ENCODE results near the gene MUC21.

DNA sequence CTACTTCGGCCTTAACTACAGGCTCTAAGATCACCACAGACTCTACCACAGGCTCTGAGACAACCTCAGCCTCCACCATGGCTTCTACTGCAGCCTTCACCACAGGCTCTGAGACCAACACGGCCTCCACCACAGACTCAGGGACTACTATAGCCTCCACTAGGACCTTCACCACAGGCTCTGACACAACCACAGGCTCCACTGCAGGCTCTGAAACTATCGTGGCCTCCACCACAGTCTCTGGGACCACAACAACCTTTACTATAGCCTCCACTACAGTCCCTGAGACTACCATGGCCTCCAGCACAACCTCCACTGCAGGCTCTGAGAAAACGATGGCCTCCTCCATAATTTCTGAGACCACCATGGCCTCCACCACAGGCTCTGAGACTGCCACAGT, 42.1 kb downstream of the MUC21 start:
- TF ChIP-seq, protein P1, sequence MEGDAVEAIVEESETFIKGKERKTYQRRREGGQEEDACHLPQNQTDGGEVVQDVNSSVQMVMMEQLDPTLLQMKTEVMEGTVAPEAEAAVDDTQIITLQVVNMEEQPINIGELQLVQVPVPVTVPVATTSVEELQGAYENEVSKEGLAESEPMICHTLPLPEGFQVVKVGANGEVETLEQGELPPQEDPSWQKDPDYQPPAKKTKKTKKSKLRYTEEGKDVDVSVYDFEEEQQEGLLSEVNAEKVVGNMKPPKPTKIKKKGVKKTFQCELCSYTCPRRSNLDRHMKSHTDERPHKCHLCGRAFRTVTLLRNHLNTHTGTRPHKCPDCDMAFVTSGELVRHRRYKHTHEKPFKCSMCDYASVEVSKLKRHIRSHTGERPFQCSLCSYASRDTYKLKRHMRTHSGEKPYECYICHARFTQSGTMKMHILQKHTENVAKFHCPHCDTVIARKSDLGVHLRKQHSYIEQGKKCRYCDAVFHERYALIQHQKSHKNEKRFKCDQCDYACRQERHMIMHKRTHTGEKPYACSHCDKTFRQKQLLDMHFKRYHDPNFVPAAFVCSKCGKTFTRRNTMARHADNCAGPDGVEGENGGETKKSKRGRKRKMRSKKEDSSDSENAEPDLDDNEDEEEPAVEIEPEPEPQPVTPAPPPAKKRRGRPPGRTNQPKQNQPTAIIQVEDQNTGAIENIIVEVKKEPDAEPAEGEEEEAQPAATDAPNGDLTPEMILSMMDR (IDR thresholded peaks at IDR 0.05) = no peak
- no peak for TF ChIP-seq POLR2A (IDR thresholded peaks at IDR 0.05)
